ENCODE measurements around the gene ITGB1BP1.

- TF ChIP-seq CTCF (IDR thresholded peaks at IDR 0.05) (no peak), POLR2AphosphoS5 (IDR thresholded peaks at IDR 0.05) (no peak), POLR2A (IDR thresholded peaks at IDR 0.05) (no peak), EP300 (IDR thresholded peaks at IDR 0.05; ENCODE audit: low read depth) (no peak)
Observed at GRCh38 chr2:9401646-9402371, 21.5 kb downstream of the ITGB1BP1 start.
